Caco-2 (cell line): Measurements from ENCODE around the gene ITM2C. TPM values are rescaled to one million over a fixed set of nuclear protein-coding genes. Genes with fewer than 3 reads are reported as not detected.

Experiments used
- BruUV-seq: library from RNA; stranded (reverse); fragments of 400-500 nt; replicated peaks from 2 replicates; lab custom pipeline; 2021; lab: Mats Ljungman, UMichigan
- CTCF ChIA-PET: fragments of 300-600 bp; sonication (Branson Sonifier 250); formaldehyde crosslinking; loops from one replicate; lab custom pipeline; 2022; ENCODE audit warnings: antibody characterized with exemption; lab: Charles Lee
- POLR2A ChIA-PET: fragments of 300-600 bp; sonication (Branson Sonifier 250); formaldehyde crosslinking; loops from one replicate; lab custom pipeline; 2022; ENCODE audit warnings: antibody characterized with exemption; lab: Charles Lee
- DNase-seq, 2 experiments: peaks; one replicate each; pipeline versions ENCODE4 v3.0.0 to v3.0.0-alpha.2; 2020 to 2022
- H3K27me3 ChIP-seq: replicated peaks from 2 replicates; pipeline ENCODE4 v1.6.0; 2011; ENCODE audit warnings: low read length; ENCODE audit not compliant: control insufficient read depth, insufficient read depth
- H3K36me3 ChIP-seq: 2 replicates; pipeline ENCODE4 v1.5.1; 2011; ENCODE audit warnings: low read length; ENCODE audit not compliant: control insufficient read depth, insufficient read depth
- H3K4me1 ChIP-seq: fragments of 250-450 bp; sonication (Bioruptor Pico); 2 replicates; pipeline ENCODE4 v1.5.1; 2020; ENCODE audit warnings: mild to moderate bottlenecking
- H3K4me3 ChIP-seq: 2 replicates; pipeline ENCODE4 v1.5.1; 2011; ENCODE audit warnings: low read depth, mild to moderate bottlenecking, control low read depth, low read length
- H3K9me3 ChIP-seq: fragments of 250-450 bp; sonication (Bioruptor Pico); 2 replicates; pipeline ENCODE4 v1.5.1; 2020; ENCODE audit warnings: mild to moderate bottlenecking, moderate library complexity
- H3K27ac Mint-ChIP-seq: one replicate; pipeline ENCODE4 v1.8.0; 2022; ENCODE audit warnings: mixed read lengths; ENCODE audit not compliant: unreplicated experiment
- H3K27me3 Mint-ChIP-seq: one replicate; pipeline ENCODE4 v1.8.0; 2022; ENCODE audit warnings: mixed read lengths; ENCODE audit not compliant: insufficient read depth, unreplicated experiment
- H3K36me3 Mint-ChIP-seq: one replicate; pipeline ENCODE4 v1.8.0; 2022; ENCODE audit warnings: mild to moderate bottlenecking, mixed read lengths; ENCODE audit not compliant: insufficient read depth, unreplicated experiment
- H3K4me1 Mint-ChIP-seq: one replicate; pipeline ENCODE4 v1.8.0; 2022; ENCODE audit warnings: low read depth, mixed read lengths; ENCODE audit not compliant: unreplicated experiment
- H3K4me3 Mint-ChIP-seq: one replicate; pipeline ENCODE4 v1.8.0; 2022; ENCODE audit warnings: mild to moderate bottlenecking, moderate library complexity, mixed read lengths; ENCODE audit not compliant: unreplicated experiment
- H3K9me3 Mint-ChIP-seq: one replicate; pipeline ENCODE4 v1.8.0; 2022; ENCODE audit warnings: mixed read lengths; ENCODE audit not compliant: unreplicated experiment
- intact Hi-C: fragments of 100-400 bp; cut with micrococcal nuclease; formaldehyde crosslinking; loops from one replicate; pipeline ENCODE4 v1.10.0; 2022; ENCODE audit not compliant: unreplicated experiment
- total RNA-seq: library from RNA; stranded (reverse); gene quantifications from 2 replicates; pipeline ENCODE4 v1.2.3, GENCODE V29; 2022
- TF ChIP-seq, protein P1 (sequence below), 2 experiments: fragments of 200-600 bp in 1 of 2; IDR thresholded peaks; 1 replicate in 1 of 2; 2 replicates in 1 of 2; pipeline versions ENCODE4 v1.5.1 to v1.8.0; 2011 to 2022; ENCODE audit warnings: antibody characterized with exemption in 1 of 2, control low read depth in 1 of 2, inconsistent platforms in 1 of 2, low read depth in 1 of 2, low read length in 1 of 2, mild to moderate bottlenecking in 1 of 2, moderate library complexity in 1 of 2; ENCODE audit not compliant: insufficient read depth in 1 of 2, severe bottlenecking in 1 of 2, unreplicated experiment in 1 of 2

Gene ITM2C
- total RNA-seq, 1 experiment from 2014 or later = 136 TPM

DNA sequence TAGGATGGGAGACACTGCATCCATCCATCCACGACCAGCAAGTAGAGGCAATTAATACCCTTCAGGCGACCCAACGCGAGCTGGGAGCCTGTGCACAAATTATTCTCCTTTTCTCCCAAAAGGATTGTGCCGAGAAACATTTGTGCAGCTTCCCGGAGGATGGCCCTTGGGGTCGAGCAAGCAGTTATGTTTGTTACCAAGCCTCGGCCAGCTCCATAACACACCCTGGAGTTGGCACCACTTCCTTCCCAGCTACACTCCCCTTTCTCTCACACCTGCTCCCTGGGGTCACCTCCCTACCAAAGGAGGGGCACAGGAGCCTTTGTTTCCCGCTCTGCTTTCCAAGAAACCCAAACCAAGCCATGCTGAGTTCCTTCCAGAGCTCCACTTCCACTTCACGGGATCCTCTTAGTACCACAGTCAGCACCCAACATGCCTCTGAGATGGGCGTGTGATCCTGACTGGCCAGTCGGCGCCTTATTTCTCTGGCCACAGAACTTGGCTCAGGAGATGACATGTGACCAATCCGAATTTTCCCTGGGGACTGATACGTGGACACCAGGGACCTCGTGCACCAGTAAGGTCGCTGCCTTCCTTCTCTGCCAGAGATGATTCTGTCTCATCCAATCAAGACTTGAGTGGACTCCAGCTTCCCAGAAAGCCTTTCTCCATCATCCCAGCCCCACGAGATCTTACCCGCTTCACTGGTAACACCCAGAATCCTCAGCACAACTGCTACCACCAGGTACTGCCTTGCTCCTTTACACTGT, 31.8 kb downstream of the ITM2C start:
- H3K27me3 Mint-ChIP-seq = no peaks in the 10 kb centered on the region
- ChIA-PET POLR2A (interaction anchor here (1.1 kb wide), 1 partner anchor 26 kb away, joined by 13 read pairs; no protein-coding TSS in a partner anchor), CTCF (no interaction called here)
- H3K9me3 Mint-ChIP-seq = no peaks in the 10 kb centered on the region
- Histone ChIP-seq H3K9me3 (no peaks in the 10 kb centered on the region), H3K4me3 (no peak overlapping the region), H3K27me3 (no peaks in the 10 kb centered on the region), H3K4me1 (peaks cover 15% of the 10 kb centered on the region), H3K36me3 (no peaks in the 10 kb centered on the region)
- TF ChIP-seq, protein P1, sequence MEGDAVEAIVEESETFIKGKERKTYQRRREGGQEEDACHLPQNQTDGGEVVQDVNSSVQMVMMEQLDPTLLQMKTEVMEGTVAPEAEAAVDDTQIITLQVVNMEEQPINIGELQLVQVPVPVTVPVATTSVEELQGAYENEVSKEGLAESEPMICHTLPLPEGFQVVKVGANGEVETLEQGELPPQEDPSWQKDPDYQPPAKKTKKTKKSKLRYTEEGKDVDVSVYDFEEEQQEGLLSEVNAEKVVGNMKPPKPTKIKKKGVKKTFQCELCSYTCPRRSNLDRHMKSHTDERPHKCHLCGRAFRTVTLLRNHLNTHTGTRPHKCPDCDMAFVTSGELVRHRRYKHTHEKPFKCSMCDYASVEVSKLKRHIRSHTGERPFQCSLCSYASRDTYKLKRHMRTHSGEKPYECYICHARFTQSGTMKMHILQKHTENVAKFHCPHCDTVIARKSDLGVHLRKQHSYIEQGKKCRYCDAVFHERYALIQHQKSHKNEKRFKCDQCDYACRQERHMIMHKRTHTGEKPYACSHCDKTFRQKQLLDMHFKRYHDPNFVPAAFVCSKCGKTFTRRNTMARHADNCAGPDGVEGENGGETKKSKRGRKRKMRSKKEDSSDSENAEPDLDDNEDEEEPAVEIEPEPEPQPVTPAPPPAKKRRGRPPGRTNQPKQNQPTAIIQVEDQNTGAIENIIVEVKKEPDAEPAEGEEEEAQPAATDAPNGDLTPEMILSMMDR (IDR thresholded peaks at IDR 0.05; ENCODE audit: insufficient read depth in 1 of 2, low read depth in 1 of 2, low read length in 1 of 2, severe bottlenecking in 1 of 2, unreplicated experiment in 1 of 2) = no peak
- peaks cover 9% of the 10 kb centered on the region for H3K4me1 Mint-ChIP-seq
- intact Hi-C loops = no loop called here
- no TSS peak for BruUV-seq
- no peak for DNase-seq
- H3K36me3 Mint-ChIP-seq = no peaks in the 10 kb centered on the region
- H3K4me3 Mint-ChIP-seq = no peak overlapping the region
- H3K27ac Mint-ChIP-seq = peak overlapping the region; percentile 69

DNA sequence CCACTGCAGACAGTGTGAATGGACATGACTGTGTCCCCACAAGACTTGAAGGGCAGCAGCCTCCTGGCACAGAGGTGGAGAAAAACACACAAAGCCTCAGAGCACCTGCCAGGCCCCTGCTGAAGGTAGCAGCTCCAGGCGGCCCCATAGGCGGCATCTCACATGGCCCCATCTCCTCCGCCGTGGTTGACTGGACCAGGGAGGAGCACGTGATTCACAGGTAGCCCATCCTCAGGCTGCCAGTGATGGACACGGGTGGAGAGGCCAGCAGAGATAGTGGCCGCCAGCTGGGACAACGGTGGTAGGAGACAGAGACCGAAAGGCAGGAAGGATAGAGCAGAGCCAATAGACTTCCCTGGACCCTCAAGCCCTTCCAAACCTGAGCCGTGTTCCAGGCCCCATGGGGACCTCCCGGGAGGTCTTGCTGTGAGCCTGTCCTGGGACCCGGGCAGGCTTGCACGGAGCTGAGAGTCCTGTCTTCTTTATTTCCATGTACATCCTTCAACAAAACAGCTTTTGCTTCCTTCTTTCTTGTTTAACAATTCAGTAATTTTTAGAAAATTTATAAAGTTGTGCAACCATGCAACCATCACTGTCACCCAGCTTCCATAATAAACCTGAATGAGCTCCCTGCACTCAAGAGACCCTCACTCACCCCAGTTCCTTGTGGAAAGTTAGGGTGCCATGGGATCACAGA, 33.4 kb downstream of the ITM2C start:
- peaks cover 9% of the 10 kb centered on the region for H3K4me1 Mint-ChIP-seq
- POLR2A ChIA-PET = no interaction called here
- CTCF ChIA-PET = no interaction called here
- intact Hi-C loops = no loop called here
- Histone ChIP-seq H3K27me3 (no peaks in the 10 kb centered on the region), H3K4me3 (no peak overlapping the region), H3K9me3 (no peaks in the 10 kb centered on the region), H3K36me3 (no peaks in the 10 kb centered on the region), H3K4me1 (peaks cover 15% of the 10 kb centered on the region)
- H3K27me3 Mint-ChIP-seq = no peaks in the 10 kb centered on the region
- no peaks in the 10 kb centered on the region for H3K9me3 Mint-ChIP-seq
- no peaks in the 10 kb centered on the region for H3K36me3 Mint-ChIP-seq
- H3K27ac Mint-ChIP-seq = no peak overlapping the region
- TF ChIP-seq, protein P1 (IDR thresholded peaks at IDR 0.05; ENCODE audit: insufficient read depth in 1 of 2, low read depth in 1 of 2, low read length in 1 of 2, severe bottlenecking in 1 of 2, unreplicated experiment in 1 of 2) = no peak
- no TSS peak for BruUV-seq
- H3K4me3 Mint-ChIP-seq = no peak overlapping the region
- no peak for DNase-seq

DNA sequence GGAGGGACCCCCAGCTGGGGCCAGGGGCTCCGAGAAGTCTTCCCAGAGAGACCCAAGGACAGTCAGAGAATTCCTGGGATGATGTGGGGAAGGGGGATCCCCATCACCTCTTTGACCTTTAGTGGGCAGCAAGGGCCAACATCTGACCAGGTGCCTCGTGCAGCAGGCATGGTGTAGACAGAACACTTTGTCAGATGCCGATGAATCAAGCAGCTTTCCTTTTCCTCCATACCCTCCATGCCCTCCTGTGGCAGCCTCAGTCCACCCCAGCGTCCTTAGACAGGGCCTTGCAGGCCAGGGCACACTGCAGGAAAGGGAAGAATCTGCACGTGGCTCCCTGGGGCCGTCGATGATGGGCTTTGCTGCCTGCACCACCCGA, 34.0 kb downstream of the ITM2C start:
- intact Hi-C loops = no loop called here
- CTCF ChIA-PET = no interaction called here

More for the DNA sequence above, 34.0 kb downstream of the ITM2C start:
- Mint-ChIP-seq H3K27me3 (no peaks in the 10 kb centered on the region), H3K4me3 (no peak overlapping the region), H3K36me3 (no peaks in the 10 kb centered on the region), H3K4me1 (peaks cover 9% of the 10 kb centered on the region), H3K27ac (no peak overlapping the region), H3K9me3 (no peaks in the 10 kb centered on the region)
- H3K4me3 ChIP-seq = no peak overlapping the region
- peaks cover 15% of the 10 kb centered on the region for H3K4me1 ChIP-seq
- H3K27me3 ChIP-seq = no peaks in the 10 kb centered on the region
- H3K36me3 ChIP-seq = no peaks in the 10 kb centered on the region
- no peaks in the 10 kb centered on the region for H3K9me3 ChIP-seq
- no TSS peak for BruUV-seq
- TF ChIP-seq, protein P1 (IDR thresholded peaks at IDR 0.05; ENCODE audit: insufficient read depth in 1 of 2, low read depth in 1 of 2, low read length in 1 of 2, severe bottlenecking in 1 of 2, unreplicated experiment in 1 of 2) = no peak
- POLR2A ChIA-PET = no interaction called here
- no peak for DNase-seq
